Epithelial cell of prostate (primary cell): ENCODE data around the gene DNMT3A.
"Not testable (repeated sequence)": the region's sequence is repeated elsewhere in the genome, so short reads cannot be mapped to it uniquely, and the experiment has no call there.

ENCODE experiments used
- DNase-seq: peaks from one replicate; pipeline ENCODE4 v3.0.0-alpha.2; 2011; ENCODE audit warnings: low read depth, low spot score
- H3K27ac ChIP-seq: fragments of 450-650 bp; 2 replicates; pipeline ENCODE4 v1.5.1; 2017; ENCODE audit warnings: mild to moderate bottlenecking

DNMT3A gene

DNA sequence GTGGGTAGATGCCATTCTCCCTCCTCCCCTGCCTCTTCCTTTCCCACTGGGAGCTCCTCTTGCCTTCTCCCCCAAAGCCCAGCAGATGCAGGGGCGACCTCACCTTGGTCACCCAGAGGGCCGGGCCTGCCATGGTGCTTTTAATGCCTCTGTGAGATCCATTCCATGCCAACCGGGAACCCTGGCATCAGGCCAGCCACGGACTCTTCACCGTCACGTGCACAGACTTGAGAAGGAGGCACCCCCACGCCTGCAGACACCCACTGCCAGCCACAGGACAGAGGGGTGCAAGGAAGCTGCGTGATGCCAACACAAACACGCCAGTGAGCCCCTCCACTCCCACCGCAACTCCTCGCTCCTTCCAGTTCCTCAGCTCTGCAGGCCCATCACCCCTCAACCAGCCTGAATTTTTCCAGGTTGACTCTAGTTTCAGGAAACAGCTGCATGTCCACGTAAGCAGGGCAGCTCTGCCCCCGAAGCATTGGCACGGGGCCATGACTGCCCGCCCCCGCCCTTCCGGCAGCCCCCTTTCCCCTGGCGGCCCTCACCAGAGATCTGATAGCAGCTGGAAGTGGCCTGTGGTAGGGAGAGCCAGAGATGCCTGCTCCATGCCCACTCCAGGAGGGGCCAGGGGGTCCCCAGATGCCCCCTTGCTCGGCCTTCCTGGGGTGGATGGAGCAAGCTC lies 50.8 kb downstream of the DNMT3A start:
- no peak overlapping the region for H3K27ac ChIP-seq
- DNase-seq: no peak

DNA sequence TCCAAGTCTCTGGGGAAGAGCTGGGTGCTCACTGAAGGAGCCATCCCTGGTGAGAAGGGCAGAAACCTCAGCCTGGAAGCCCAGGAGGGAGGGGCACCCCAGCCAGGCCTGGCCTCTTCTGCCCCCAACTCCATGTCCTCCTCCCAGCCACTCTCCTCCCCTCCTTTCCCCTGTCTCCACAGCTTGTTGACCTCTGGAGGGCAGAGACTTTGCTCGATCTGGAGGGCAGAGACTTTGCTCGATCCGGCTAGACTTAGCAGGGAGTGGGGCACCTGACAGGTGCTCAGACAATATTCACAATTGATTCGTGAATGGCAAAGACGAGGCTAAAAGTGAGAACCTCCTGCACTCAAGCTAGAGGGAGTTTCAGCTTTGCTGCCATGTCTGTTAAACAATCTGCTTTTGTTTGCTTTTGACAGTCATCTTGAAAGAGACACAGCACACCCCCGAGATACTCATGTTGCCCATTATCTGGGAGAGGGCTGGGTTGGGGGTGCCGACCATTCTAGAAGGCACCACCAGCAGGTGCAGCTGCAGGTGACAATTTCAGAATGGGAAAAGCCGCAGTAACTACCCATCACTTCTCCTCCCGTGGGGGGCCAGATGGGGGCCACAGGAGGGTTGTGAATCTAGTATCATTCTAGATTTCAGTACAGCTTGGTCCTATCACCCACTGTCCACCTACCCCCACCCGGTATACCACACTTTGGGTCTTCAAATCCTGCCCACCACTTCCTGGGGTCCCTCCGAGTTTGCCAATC lies 54.8 kb downstream of the DNMT3A start:
- no peak overlapping the region for H3K27ac ChIP-seq

GRCh38 chr2:25286025-25286400 lies 55.7 kb downstream of the DNMT3A start:
- H3K27ac ChIP-seq: no peak overlapping the region
- DNase-seq: no peak

More for the DNA sequence above, 54.8 kb downstream of the DNMT3A start:
- no peak for DNase-seq

DNA sequence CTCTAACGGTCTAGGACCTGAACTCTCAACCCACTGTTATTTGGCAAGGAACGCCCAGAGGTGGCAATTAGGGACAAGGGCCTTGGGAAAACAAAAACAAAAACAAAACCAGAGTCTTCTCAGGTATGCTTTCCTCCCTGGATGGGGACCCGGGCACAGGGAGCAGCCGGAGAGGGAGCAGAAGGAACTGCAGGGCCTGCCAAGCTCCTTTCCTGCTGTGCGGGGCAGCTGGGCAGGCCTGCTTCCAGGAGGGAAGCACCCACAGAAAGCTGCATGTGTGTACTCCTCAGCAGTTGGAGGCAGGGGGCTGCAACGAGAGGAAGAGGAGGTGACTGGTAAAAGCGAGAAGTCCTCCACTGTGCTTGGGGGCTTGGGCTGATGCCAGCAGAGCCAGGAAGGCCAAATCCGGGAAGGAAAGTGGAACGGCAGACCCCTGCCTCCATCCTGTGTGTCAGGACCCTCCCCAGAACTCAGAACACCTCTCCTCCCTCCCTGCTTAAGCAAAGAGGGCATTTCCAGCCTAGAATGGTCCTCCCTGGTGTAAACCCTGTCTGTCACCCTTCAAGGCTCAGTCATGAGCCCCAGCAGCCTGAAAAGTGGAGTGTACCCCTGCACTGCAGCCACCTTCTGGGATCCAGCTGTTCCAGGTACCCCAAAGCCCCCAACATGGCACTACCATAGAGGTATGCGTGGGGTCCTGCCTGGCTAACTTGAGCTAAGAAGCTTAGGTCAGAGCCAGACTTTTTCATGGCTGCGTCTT lies 56.3 kb downstream of the DNMT3A start:
- DNase-seq: no peak
- no peak overlapping the region for H3K27ac ChIP-seq

GRCh38 chr2:25284756-25285155 lies 57.0 kb downstream of the DNMT3A start:
- H3K27ac ChIP-seq: no peak overlapping the region
- no peak for DNase-seq

DNA sequence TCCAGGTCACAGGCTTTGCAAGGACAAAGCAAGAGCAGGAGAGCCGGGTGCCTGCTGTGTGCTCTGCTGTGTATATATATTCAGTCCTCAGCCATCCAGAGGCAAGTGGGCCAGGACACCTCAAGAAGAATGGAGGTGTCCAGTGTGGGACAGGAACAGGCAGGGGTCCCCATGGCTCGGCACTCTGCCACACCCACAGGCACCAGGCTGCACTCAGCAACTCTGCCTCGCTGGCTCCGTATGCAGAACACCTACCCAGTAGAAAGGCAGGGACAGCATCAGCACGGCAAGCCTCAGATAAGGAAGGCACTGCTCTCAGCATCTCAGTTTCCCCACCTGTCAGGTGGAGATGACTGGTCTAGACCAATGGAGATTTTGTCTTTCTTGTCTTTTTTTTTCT lies 57.8 kb downstream of the DNMT3A start:
- no peak overlapping the region for H3K27ac ChIP-seq

DNA sequence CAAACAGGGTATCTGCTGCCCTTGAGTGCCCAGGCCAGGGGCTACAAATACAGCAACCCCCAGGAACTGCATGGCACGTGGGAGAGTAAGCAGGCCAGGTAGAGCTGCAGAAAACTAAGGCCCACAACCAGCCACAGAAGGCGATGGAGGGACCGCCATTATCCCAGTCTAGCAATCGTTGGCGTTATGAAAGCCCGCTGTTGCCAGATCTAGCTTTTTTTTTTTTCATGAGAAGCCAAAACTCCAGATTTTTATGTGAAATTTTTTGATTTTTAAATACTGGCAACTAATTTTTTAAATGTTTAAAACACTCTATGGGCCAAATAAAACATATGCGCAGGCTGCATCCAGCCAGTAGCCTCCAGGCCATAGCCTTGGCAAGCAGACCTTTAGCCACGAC lies 59.8 kb downstream of the DNMT3A start:
- no peak for DNase-seq
- H3K27ac ChIP-seq: no peak overlapping the region

More for the DNA sequence above, 57.8 kb downstream of the DNMT3A start:
- DNase-seq: no peak

DNA sequence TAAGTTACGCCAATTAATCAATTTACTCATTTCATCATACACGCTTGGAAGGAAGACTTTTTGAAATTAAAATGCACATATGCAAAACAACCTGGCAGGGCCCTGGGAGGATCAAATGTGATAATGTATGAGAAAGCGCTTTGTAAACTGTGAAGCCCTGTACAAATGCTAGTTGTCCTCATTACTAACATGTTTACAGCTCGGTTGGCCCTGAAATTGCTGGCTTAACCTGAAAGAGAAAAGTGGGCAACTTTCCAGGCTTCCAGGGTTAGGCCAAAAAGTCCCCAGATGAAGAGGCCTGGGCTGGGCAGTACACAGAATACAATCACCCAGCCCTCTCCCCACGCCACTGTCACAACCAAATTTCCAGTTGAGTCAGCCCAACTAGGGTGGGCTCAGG lies 60.2 kb downstream of the DNMT3A start:
- H3K27ac ChIP-seq: no peak overlapping the region
- DNase-seq: no peak

DNA sequence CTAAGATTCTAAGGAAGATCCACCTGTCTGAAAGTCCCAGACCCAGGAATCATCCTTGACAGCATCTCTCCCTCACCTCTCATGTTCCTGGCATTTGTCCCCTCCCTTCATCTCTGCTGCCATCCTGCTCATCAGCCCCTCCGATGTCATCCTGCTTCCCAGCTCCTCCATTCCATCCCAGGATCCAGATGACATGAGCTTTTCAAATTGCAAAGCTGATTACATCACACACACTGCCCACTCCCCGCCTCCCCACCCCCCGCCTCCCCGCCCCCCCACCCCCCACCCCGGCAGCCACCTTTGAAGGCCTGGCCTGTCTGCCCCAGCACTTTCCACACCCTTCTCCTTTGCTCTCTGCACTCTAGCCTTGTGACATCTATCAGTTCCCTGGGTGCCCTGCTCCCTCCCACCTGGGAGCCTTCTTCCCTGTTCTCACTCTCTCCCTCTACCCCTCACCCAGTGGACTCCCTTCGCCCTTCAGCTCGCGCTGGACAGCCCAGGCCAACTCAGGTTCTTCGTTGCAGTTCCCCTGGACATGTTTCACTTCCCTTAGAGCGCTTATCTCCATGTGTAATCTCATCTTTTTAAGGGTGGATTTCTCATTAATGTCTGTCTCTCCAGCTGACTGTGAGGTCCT lies 61.6 kb downstream of the DNMT3A start:
- no peak for DNase-seq
- H3K27ac ChIP-seq: peak overlapping the region; percentile 90

DNA sequence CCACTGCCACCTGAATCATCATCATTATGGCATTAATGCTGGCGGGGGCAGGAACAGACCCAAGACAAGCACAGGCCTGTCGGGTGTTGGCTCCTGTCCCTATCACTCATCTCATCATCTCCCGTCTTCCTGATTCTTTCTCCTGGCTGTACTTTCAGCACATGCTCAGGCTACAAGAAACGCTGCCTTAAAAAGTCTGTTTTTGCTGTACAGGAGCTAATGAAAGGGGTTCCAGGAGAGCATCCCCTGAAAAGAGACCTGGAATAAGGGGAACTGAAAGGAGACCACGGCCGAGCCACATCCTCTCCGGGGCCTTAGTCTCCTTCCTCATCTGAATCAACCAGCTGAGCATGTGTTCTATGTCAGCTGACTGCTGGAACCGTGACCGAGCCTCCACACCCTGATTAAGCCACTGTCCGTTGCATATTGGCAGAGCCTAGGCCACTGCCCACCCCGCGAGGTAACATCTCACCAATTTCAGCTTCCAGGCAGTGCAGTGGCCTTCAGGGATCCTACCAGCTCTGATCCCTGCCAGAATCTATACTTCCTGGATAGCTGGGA lies 62.6 kb downstream of the DNMT3A start:
- peak; percentile 66 for DNase-seq
- peak overlapping the region; percentile 90 for H3K27ac ChIP-seq

- H3K27ac ChIP-seq: no peak overlapping the region
- no peak for DNase-seq
Observed at GRCh38 chr2:25276569-25277465, 64.9 kb downstream of the DNMT3A start.

GRCh38 chr2:25275575-25275965 lies 66.2 kb downstream of the DNMT3A start:
- DNase-seq: no peak
- no peak overlapping the region for H3K27ac ChIP-seq

DNA sequence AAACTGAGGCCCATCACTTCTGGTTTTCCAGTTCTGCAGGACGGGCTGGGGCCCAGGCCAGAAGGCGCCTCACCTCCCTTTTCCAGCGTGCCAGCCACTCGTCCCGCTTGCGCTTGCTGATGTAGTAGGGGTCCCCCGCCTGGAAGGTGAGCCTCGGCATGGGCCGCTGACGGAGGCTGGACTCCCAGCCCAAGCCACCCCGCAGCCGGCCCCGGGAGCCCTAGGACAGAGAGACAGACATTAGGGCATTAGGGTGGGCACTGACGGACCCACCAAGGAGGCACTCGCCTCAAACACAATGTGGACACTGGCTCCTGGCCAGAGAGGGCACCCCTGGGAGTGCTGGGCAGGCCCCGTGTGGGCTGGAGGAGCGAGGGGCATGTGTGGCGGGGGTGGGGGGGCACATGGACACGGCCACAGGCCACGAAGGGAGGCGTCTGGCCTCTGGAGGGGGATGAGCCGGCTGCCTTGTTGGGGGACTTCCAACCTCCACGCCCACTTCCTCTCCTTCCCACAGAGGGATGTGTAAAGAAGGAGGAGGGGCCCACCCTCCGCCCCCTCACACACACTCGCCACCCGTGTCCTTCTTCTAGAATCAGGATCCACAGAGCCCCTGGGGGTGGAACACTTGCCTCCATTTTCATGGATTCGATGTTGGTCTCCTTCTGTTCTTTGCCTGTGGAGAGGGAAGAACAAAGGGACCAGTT lies 66.7 kb downstream of the DNMT3A start:
- DNase-seq: no peak
- no peak overlapping the region for H3K27ac ChIP-seq

GRCh38 chr2:25273985-25274535 lies 67.7 kb downstream of the DNMT3A start:
- H3K27ac ChIP-seq: no peak overlapping the region
- DNase-seq: no peak

- H3K27ac ChIP-seq, DNase-seq: not testable (repeated sequence)
Observed at GRCh38 chr2:25272705-25273104, 69.0 kb downstream of the DNMT3A start.

GRCh38 chr2:25270061-25270460 lies 71.7 kb downstream of the DNMT3A start:
- no peak for DNase-seq
- no peak overlapping the region for H3K27ac ChIP-seq

GRCh38 chr2:25269233-25269632 lies 72.5 kb downstream of the DNMT3A start:
- H3K27ac ChIP-seq: no peak overlapping the region
- no peak for DNase-seq

GRCh38 chr2:25268139-25268538 lies 73.6 kb downstream of the DNMT3A start:
- no peak overlapping the region for H3K27ac ChIP-seq

More at GRCh38 chr2:25268139-25268538, 73.6 kb downstream of the DNMT3A start:
- DNase-seq: no peak
